Measurements from ENCODE around the gene NYAP2. TPM values are rescaled to one million over a fixed set of nuclear protein-coding genes. Genes with fewer than 3 reads are reported as not detected.

NYAP2 gene
- total and polyA plus RNA-seq, 10 of the 15 experiments (the other 5 are each of a cell fraction or from before 2014, with no cell fraction given) = 0.03 TPM; not detected in 9

- H3K79me2 ChIP-seq (ENCODE audit: control insufficient read depth, insufficient read depth, low read length) = no peaks in the 10 kb centered on the region
- no TSS peak for BruUV-seq (replicated peaks)
- H4K20me1 ChIP-seq (ENCODE audit: control insufficient read depth, insufficient read depth) = no peaks in the 10 kb centered on the region
- SMC1A ChIA-PET (ENCODE audit: uncharacterized antibody, unreplicated experiment) = no interaction called here
- no peaks in the 10 kb centered on the region for H3K36me3 ChIP-seq (ENCODE audit: control insufficient read depth in 2 of 2, insufficient read depth in 2 of 2, low read length in 1 of 2)
- CTCF ChIA-PET = interaction anchor here (0.7 kb wide), 1 partner anchor 843 kb away, joined by 3 read pairs; no protein-coding TSS in a partner anchor
- no peaks in the 10 kb centered on the region for H3K4me1 ChIP-seq (ENCODE audit: control insufficient read depth, insufficient read depth, low read length)
- no peak for FAIRE-seq
- no peaks in the 10 kb centered on the region for H3K9me3 ChIP-seq (replicated peaks; ENCODE audit: control insufficient read depth, insufficient read depth, low read length)
- TF ChIP-seq CBX3 (IDR thresholded peaks at IDR 0.05; ENCODE audit: borderline replicate concordance, low read depth) = no peak
- no peak for TF ChIP-seq HSF1 (IDR thresholded peaks at IDR 0.05; ENCODE audit: low read depth, low read length)
- no peak for TF ChIP-seq POU2F2 (IDR thresholded peaks at IDR 0.05; ENCODE audit: borderline replicate concordance, low read depth, low read length)
- no peak for TF ChIP-seq SREBF2 (IDR thresholded peaks at IDR 0.05; ENCODE audit: low read length)
- TF ChIP-seq STAT1 (conservative IDR thresholded peaks at IDR 0.05) = no peak
- no peak for TF ChIP-seq NFYA (IDR thresholded peaks at IDR 0.05; ENCODE audit: borderline replicate concordance, low read depth, low read length)
- intact Hi-C loops (cut with micrococcal nuclease; ENCODE audit: unreplicated experiment) (no loop called here), in situ Hi-C loops (cut with MboI) (no loop called here)
- WGBS (ENCODE audit: insufficient coverage, insufficient replicate concordance, low lambda C conversion rate, missing lambda C conversion rate) = 0% methylated on average over 1 of the region's 1 CpG
- RAD21 ChIA-PET (ENCODE audit: unreplicated experiment) = no interaction called here
- no peak for DNase-seq (ENCODE audit: low read depth, low spot score)
- H3K4me2 ChIP-seq (ENCODE audit: control insufficient read depth, insufficient read depth) = no peak overlapping the region
- H2AFZ ChIP-seq (ENCODE audit: control insufficient read depth, low read depth, low read length) = no peak overlapping the region
- no peak for ATAC-seq
- no peaks in the 10 kb centered on the region for H3K27me3 ChIP-seq (replicated peaks in 1 of 2; ENCODE audit: control insufficient read depth in 2 of 2, insufficient read depth in 2 of 2, low read length in 1 of 2)
- H3K27ac ChIP-seq (ENCODE audit: control insufficient read depth, insufficient read depth) = no peak overlapping the region
- H3K4me3 ChIP-seq = no peak overlapping the region
- POLR2A ChIA-PET = no interaction called here
- H3K9ac ChIP-seq (ENCODE audit: control insufficient read depth, insufficient read depth, low read length) = no peak overlapping the region
These were observed 58.0 kb downstream of the NYAP2 start for GRCh38 chr2:225457482-225457881.

All from GM12878 (cell line).